Inflammatory macrophage (primary cell): Measurements from ENCODE around the gene TRPM2.
A peak's percentile ranks its signal among the peaks of the same experiment; 100 is the strongest.
"Not testable (repeated sequence)": the region's sequence is repeated elsewhere in the genome, so short reads cannot be mapped to it uniquely, and the experiment has no call there.

ENCODE experiments used
- DNase-seq, 2 donors: peaks; one replicate each; pipeline ENCODE4 v3.0.0-alpha.2; 2020 to 2022

Gene TRPM2

GRCh38 chr21:44354775-44355771 is 1.7 kb downstream of the TRPM2 start:
- DNase-seq: peak in 1 of 2 donors; percentile 35

GRCh38 chr21:44356160-44356559 is 2.7 kb downstream of the TRPM2 start:
- DNase-seq: no peak

- DNase-seq: peak; percentile 79 to 85
Observed at GRCh38 chr21:44356636-44357035, 3.2 kb downstream of the TRPM2 start.

GRCh38 chr21:44357064-44357837 is 3.8 kb downstream of the TRPM2 start:
- DNase-seq: no peak

DNA sequence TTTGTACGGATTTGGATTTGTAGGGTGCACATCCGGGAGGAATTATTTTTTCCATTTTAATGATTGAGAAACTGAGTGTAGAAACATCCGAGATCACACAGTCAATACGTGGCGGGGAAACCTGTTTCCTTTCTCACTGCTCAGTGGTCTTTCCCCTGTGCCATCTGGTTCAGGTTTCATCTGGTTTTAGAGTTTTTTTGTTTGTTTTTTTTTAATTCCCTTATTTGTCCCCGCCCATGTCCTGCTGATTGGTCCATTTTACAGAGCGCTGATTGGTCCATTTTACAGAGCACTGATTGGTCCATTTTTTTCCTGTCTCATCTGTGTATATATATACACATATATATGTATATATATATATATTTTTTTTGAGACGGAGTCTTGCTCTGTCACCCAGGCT is 6.0 kb downstream of the TRPM2 start:
- DNase-seq: no peak

DNA sequence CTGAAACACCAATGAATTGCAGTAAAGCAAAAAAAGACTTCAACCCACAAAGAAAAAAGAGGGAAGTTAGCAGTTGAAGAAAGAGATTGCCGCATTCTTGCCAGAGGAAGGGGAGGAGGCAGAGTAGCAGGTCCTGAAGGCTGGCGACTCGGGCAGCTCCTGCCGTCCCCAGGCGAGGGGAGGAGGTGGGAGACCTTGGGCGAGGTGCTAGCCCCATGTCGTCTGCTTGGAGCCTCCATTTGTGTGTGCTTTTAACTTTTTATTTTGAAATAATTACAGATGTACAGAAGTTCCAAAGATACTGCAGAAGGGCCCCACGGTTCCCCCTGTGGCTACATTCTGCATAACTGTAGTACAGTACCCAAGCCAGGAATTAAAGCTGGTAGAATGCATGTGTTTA is 6.7 kb downstream of the TRPM2 start:
- peak; percentile 57 to 81 for DNase-seq

DNA sequence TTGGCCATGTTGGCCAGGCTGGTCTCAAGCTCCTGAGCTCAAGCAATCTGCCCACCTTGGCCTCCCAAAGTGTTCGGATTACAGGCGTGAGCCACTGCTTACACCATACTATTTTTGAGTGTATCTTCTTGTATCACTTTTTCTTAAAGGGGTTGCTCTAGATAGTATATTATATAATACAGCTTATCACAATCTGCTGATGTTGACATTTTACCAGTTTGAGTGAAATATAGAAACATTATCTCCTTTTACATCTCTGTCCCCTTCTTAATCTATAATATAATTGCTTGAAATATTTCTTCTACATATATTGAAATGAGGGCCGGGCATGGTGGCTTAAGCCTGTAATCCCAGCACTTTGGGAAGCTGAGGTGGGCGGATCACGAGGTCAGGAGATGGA is 8.5 kb downstream of the TRPM2 start:
- not testable (repeated sequence) for DNase-seq

DNA sequence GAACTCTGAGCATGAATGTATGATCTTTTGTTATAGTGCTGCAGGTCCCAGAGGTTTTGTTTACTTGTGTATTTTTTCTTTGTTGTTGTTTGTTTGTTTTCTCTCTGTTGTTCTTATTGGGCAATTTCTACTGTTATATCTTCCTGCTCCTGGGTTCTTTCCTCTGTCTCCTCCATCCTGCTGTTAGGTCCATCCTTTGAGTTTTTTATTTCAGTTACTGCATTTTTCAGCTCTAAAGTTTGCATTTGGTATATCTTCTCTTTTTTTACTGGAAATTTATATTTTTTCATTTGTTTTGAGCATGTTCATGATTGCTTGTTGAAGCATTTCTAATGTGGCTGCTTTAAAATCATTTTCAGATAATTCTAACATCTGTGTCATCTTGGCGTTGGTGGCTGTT is 9.9 kb downstream of the TRPM2 start:
- no peak for DNase-seq

GRCh38 chr21:44364151-44365053 is 11.0 kb downstream of the TRPM2 start:
- DNase-seq: no peak

- no peak for DNase-seq
Observed at GRCh38 chr21:44365251-44365966, 12.0 kb downstream of the TRPM2 start.

DNA sequence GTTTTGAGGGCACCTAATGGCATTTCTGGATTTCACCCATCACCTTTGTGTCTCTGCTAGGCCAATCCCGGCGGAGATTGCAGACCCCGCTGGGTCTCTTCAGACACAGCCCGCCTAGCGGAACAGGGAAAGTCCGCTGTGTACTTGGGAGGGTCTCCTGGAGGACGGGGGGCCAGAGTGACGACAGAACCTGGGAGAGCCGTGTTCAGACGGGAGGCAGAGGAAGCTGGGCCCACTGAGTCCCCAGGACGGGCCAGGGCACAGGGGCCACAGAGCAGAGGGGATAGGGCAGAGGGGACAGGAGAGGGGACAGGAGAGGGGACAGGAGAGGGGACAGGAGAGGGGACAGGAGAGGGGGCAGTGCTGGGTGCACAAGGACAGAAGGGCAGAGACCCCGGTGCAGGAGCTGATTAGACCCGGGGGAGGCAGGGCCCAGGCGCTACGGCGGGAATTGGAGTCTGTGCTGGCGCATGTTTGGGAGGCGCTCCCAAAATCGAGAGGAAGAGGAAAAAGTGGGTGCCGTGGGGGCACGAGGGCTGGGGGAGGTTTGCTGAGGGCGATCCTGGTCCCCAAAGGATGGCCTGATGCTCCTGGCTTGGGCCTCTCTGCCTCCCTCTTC is 12.7 kb downstream of the TRPM2 start:
- DNase-seq: no peak

DNA sequence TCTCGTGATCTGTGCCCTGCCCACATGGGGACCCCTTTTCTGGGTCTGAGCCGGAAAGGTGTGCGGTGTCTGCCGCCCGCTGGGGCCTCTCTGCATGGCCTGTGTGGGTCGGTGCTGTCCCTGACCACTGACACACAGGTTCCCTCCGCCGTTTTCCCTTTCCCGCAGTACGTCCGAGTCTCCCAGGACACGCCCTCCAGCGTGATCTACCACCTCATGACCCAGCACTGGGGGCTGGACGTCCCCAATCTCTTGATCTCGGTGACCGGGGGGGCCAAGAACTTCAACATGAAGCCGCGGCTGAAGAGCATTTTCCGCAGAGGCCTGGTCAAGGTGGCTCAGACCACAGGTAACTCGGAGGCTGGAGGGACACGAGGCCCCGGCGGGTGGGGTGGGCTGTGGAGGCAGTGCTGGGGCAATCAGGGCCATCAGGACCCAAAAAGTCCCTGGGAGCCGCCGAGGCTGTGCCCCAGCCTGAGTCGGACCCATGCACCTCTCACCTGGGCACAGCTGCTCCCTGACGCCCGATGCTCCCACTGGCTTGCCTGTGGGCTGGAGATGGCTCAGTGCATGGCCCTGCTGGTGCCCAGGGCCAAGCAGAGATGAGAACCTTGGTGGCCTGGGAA is 13.3 kb downstream of the TRPM2 start:
- no peak for DNase-seq

GRCh38 chr21:44368711-44369446 is 15.5 kb downstream of the TRPM2 start:
- no peak for DNase-seq

DNA sequence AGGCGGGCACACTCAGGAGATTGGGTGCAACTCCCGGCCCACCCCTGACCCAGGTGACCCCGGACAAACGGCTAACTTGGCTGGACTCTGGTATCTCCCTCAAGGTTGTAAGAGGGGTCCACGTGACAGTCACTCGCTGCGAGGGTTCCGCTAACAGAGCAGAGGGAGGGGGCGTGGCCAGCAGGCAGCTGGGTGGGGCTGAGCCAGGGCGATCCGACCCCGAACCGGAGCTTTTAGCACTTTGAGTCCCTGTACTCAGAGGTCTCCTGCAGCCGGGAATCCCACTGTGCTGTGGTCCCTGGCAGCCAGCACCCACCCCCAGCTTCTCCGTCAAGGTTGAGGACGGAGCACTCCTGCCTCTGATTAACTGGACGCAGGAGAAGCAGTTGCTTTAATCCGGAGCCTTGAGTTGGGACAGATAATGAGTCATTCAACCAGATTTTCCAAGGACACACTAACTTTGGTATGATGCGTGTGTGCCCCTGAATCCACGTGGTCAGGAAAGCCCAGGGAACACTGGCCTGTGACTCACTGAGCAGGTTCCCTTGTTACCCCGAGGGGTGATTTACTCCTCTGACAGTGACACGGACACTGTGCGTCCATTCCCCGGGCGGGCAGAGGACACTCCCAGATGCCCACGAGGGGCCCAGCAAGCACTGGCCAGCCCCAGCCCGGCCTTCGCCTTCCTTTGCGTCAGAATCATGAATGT is 16.8 kb downstream of the TRPM2 start:
- DNase-seq: peak in 1 of 2 donors; percentile 36

DNA sequence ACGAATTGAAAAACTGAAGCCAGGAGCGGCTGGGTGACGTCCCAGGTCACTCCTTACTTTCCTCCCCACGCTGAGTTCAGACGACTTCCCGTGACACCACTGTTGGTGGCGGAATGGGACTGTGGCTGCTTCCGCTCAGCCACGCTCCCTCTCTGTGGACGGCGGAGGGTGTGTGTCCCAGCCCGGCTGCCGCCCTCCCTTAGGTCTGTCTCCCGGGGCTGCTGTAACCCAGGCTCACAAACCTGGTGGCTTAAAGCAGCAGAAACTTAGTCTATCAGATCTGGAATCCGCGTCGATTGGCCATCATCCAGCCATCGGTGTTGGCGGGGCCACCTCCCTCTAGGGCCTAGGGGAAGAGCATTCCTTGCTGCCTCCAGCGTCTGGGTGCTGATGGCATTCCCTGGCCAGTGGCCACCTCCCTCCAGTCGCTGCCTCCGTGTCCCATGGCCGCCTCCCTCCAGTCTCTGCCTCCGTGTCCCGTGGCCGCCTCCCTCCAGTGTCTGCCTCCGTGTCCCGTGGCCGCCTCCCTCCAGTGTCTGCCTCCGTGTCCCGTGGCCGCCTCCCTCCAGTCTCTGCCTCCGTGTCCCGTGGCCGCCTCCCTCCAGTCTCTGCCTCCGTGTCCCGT is 17.5 kb downstream of the TRPM2 start:
- DNase-seq: no peak

DNA sequence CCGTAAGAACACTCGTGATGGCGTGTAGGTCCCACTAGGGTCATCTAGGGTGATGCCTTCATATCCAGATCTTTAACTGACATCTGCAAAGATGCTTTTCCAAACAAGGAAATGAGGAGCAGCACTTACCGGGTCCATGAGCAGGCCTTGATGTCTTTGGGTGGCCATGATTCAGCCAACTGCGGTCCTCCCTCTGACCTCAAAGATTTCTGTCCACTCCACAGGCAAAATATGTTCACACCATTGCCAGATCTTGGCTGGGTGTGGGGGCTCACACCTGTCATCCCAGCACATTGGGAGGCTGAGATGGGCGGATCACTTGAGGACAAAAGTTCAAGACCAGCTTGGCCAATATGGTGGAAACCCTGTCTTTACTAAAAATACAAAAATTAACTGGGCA is 18.2 kb downstream of the TRPM2 start:
- DNase-seq: no peak

DNA sequence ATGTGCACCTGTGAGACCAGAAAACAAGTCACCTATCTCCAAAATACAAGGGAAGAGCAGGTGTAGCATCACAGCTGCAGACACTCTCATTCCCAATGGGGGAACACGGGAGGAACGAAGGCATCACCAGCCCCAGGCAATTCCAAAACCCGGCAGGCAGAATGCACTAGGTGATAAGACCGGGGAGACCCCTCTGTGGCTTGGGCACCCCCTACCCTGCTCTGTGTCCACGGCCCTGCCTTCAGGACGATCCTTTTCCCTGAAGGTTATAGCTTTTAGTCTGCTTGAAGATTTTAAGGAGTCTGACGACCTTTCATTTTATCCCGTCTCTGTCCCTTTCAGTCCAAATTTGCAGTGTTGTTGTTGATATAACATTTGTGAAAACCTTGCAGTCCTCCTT is 19.2 kb downstream of the TRPM2 start:
- DNase-seq: no peak

- DNase-seq: no peak
Observed at GRCh38 chr21:44374601-44375280, 21.3 kb downstream of the TRPM2 start.
